ENCODE measurements around the gene CD320.

GRCh38 chr19:8302734-8303133 is 5.4 kb downstream of the CD320 start:
- no peak for TF ChIP-seq CTCF (IDR thresholded peaks at IDR 0.05)
- no peak for TF ChIP-seq POLR2A (IDR thresholded peaks at IDR 0.05)
